HG03095 (cell line): ENCODE measurements around the gene SHISA6.

Experiments
- ATAC-seq: cut with Tn5 transposase; IDR thresholded peaks from one replicate; pipeline ENCODE4 v1.9.1; 2021; ENCODE audit warnings: moderate library complexity; ENCODE audit not compliant: unreplicated experiment

Gene SHISA6

DNA sequence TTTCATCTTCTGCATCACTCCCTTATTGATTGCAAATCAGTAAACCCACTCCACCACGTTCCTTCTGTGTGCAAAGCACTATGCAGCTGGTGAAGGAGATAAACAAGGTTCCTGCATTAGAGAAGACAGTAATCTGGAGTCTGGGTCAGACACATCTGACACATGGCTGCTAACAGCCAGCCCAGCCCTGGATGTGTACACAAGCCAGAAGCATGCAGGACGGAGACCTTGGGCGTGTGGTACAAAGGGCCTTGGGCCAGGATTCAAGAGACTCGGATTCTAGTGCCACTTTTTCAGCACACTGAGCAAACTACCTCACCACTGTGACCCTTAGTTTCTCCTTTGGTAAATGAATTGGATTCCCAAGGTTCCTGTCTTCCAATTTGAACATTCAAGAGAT is 270.7 kb downstream of the SHISA6 start:
- ATAC-seq: no peak

GRCh38 chr17:11514565-11514964 is 273.6 kb downstream of the SHISA6 start:
- ATAC-seq: no peak

DNA sequence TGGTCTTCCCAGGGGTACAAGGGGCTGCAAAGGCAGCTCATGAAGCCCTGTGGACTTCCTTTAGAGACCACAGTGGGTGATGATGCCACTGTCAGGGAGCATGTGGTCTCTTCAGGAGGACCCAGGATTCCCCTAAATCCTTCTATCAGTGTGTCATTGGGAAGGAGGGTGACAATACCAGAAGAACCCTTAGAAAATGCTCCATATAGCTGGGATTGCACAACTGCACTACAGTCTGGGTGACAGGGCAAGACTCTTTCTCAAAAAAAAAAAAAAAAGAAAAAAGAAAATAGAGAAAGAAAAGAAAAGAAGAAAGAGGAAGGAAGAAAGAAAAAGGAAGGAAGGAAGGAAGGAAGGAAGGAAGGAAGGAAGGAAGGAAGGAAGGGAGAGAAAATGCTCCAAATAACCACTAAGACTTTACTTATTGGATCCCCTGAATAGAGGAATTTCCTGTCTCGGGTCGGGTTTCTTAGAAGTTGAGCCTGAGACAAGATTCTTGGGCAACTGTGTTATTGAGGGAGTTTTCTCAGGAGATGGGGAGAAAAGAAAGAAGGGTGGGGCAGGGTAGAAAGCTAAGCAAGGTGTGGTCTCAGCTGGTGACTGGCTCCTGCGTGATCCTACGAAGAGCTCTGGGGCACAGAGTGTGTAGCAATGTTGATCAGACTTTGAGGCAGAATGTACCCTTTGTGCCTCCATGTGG is 274.1 kb downstream of the SHISA6 start:
- no peak for ATAC-seq

- ATAC-seq: no peak
These were observed 274.9 kb downstream of the SHISA6 start for GRCh38 chr17:11515901-11516300.

DNA sequence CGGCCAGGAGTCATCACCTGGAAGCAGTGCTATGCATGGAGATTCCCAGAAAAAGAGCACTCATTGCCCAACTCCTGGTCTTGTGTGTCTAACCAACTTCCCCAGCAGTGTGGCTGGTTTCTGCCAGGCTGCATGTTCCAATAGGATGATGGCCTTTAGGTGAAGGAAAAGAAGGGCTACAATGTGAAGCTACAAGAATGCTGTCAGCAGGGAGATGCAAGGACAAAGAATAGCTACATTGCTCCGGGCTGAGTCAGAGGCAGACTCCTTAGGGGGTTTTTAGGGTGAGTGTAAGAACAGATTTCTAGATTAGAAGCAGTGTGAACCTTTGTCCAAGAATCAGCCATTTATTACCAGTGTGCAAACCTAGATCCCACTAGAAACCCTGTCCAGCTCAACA is 294.2 kb downstream of the SHISA6 start:
- no peak for ATAC-seq

DNA sequence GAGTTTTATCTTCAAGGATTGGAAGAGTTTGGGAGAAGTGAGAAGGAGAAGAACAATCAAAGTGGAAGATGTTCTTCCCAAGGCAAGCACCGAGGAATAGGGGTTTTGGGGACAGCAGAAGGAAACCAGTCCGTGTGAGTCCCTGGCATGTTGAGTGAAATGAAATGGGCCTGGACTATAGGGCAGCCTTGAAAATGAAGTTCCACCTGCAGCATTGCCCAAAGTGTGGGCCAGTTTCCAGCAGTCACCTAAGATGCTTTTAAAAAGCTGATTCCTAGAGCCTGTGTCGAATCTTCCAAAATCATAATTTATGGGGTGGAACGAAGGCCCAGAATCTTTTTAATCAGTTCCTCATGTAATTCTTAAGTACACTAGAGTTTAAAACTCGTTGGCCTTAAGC is 297.4 kb downstream of the SHISA6 start:
- no peak for ATAC-seq

DNA sequence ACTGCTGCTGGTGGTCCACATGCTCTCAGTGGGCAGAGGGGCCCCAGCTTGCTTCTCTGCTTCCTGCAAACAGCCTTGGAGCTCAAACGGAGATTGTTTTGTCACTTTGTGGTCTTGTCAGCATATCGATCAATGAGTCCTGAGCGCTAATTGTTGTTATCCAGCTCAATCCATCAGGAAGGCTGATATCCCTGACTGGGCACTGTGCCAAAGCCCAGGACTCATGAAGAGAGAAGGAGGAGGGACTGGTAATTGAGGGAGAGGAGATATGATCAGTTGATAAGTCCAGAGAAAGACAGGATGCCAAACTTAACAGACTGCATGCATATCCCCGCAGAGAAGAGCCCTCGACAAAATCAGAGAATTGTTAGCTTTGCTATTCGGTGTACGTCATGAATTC is 298.6 kb downstream of the SHISA6 start:
- ATAC-seq: no peak

DNA sequence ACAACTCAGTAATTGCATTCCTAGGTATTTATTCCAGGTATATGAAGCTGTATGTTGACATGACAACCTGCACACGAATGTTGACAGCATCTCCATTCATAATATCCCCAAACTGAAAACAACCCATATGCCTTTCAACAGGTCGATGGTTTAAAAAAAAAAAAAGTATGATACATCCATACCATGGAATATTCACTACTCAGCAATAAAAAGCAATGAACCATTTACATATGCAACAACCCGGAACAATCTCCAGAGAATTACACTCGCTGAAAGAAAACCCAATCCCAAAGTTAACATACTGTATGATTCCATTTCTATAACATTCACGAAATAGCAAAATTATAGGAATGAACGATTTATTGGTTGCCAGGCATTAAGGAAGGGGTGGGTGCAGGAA is 304.0 kb downstream of the SHISA6 start:
- ATAC-seq: no peak

GRCh38 chr17:11545696-11546095 is 304.7 kb downstream of the SHISA6 start:
- no peak for ATAC-seq

DNA sequence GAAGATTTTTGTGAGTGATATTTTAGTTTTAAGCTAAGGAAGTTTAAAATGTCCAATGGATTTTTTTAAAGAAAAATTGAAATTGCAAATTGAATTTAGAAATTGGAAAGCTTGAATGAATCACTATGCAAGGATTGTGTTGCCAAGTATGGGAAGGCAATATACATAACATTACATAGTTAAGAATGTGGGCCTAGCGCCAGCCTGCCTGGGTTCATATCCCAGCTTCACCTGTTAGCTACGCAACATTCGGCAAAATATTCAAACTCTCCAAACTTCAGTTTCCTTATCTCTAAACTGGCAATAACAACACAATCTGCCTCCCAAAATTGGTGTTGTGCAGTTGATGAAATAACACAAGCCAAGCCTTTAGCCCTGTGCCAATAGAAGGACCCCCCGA is 306.8 kb downstream of the SHISA6 start:
- no peak for ATAC-seq

DNA sequence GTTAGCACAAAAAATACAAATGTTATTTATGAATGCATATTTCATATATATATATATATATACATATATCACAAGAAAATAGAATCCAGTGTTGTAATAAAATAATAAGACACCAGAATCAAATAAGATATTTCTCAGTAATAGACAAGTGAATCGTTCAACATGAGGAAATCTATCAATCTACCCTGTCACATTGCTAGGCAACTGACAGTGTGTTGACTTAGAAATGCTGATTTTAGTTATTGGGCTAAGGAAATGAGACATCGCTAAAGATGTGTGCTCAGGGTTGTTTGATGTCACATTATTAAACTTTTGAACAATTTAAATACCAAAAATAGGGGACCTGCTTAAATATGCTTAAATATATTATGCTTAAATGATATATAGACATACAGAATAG is 307.4 kb downstream of the SHISA6 start:
- no peak for ATAC-seq

DNA sequence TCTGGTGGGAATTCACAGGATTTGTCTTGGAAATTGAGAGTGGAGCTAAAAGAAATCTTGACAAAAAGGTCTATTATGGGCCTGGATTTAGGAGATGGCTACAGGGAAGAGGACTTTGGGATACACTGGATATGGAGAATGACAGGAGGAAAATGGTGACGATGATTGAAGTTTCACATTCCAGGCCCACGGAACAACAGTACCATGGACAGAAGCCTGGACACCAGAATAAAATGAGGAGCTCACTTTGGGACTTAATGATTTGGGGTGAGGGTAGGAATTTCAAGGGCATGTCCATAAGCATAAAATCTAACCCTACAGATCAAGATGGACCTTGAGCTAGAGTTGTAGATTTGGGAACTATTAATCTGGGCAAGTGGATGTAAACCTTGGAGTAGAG is 309.4 kb downstream of the SHISA6 start:
- ATAC-seq: no peak

DNA sequence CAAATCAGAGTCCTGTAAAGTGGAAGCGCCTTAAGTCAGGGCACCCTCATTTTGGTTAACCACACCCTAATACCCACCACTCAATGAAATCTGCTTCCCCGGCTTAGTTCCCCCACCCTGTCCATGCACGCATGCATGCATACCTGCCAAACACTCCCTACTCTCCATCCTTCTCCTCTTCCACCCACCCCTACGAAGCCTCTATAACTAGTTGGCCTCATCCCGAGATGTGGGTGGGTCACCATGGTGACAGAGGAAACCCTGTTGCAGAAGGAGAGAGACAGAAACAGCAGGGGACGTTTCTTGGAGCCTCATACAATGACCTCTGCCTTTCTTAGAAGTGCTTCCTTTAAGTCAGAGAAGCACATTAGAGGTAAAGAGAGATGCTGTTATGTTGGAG is 310.4 kb downstream of the SHISA6 start:
- ATAC-seq: no peak

- no peak for ATAC-seq
These were observed 312.1 kb downstream of the SHISA6 start for GRCh38 chr17:11553135-11553534.

DNA sequence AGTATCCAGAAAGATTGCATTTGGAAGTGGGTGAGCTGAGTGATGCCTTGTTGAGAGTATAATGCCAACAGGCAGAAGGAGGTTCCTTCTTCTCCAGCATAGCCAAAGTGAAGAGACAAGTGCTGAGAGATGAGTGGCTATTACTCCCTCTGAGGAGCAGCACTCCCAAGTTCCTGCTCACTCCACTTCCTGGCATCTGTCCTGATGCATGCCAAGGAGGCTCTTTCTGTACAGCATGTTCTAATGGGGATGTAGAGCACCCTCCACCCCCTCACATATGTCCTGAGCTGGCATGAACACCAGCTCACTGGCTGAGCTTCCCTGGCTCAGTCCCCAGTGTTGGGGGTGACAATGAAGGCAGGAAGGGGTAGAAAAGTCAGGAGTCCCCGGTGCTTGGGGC is 313.0 kb downstream of the SHISA6 start:
- no peak for ATAC-seq

DNA sequence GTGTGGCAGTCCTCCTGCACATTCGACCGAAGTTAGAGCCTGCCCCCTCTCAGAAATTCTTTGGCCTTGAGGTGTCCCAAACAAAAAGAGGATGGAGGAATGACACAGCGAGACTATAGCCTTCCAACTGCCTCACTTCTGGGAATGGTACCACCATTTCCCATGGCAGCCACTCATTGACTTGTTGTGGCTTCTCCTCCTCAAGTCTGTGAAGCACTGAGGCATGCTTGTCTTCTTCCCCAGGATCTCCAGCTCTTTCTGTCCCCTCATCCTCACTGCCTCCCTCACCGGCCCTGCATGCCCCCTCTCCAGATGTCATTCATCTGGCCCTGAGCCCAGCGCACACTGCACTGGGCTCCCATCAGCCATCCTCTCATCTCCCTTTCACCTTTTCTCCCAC is 313.5 kb downstream of the SHISA6 start:
- no peak for ATAC-seq

- no peak for ATAC-seq
These were observed 314.5 kb downstream of the SHISA6 start for GRCh38 chr17:11555530-11555929.

DNA sequence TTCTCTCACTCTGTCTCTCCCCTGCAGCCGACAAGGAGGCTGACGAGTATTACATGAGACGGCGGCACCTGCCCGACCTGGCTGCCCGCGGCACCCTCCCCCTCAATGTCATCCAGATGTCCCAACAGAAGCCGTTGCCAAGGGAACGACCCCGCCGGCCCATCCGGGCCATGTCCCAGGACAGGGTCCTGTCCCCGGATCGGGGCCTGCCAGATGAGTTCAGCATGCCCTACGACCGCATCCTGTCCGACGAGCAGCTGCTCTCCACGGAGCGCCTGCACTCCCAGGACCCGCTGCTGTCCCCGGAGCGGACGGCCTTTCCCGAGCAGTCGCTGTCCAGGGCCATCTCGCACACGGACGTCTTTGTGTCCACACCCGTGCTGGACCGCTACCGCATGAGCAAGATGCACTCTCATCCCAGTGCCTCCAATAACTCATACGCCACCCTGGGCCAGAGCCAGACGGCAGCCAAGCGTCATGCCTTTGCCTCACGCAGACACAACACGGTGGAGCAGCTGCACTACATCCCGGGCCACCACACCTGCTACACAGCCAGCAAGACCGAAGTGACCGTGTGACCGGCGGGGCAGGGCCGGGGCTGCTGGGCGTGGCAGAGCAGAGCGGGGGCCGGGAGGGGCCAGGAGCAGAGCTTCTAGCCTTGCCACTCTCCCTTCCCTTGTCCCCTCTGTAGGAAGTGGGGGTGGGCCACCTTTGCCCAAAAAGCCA is 316.9 kb downstream of the SHISA6 start:
- no peak for ATAC-seq

DNA sequence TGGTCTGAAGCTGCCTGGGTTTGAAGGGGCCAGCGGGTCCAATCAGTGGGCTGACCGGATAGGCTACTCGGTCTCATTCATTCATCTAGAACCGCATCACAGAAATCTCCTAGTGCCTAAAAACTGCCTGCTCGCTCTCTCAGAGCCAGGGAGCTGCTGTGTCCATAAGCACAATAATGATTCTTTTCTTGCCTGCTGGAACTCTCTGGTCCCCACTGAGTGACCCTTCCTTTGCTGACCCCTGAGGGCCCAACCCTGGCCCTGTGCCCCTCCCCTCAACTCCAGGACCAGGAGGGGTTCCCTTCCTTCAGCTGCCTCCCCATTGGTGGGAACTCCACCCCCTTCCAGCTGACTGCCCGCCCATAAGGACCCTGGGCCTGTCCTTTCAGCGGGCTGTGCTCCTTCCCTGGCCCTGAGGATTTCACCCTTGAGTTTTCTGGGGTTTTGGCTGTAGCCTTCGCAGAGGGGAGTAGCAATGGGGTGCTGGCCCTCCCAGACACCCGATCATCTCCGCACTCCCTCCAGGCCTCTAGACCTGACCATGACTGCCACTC is 317.7 kb downstream of the SHISA6 start:
- no peak for ATAC-seq

- no peak for ATAC-seq
These were observed 318.6 kb downstream of the SHISA6 start for GRCh38 chr17:11559601-11560000.

- no peak for ATAC-seq
These were observed 320.3 kb downstream of the SHISA6 start for GRCh38 chr17:11561281-11561680.

GRCh38 chr17:11561702-11562101 is 320.7 kb downstream of the SHISA6 start:
- ATAC-seq: no peak
